Endothelial cell of umbilical vein (primary cell): ENCODE measurements around the gene CORO1A. TPM values are rescaled to one million over a fixed set of nuclear protein-coding genes. Genes with fewer than 3 reads are reported as not detected.
A peak's percentile ranks its signal among the peaks of the same experiment; 100 is the strongest.

Source experiments
- BruUV-seq: library from RNA; stranded (reverse); fragments of 400-500 nt; replicated peaks from 2 replicates; lab custom pipeline; 2021; lab: Mats Ljungman, UMichigan
- CTCF ChIA-PET: fragments of 300-600, 350-600 bp; sonication (Branson Sonifier 250); formaldehyde crosslinking; loops from one replicate; lab custom pipeline; 2021; ENCODE audit warnings: antibody characterized with exemption, inconsistent platforms; lab: Charles Lee
- POLR2A ChIA-PET: fragments of 300-600, 350-600 bp; sonication (Branson Sonifier 250); formaldehyde crosslinking; loops from one replicate; lab custom pipeline; 2021; ENCODE audit warnings: antibody characterized with exemption, inconsistent platforms; lab: Charles Lee
- DNase-seq: peaks from one replicate; pipeline ENCODE4 v3.0.0-alpha.2; 2011; ENCODE audit warnings: low read depth, low spot score
- FAIRE-seq: peaks from 2 replicates; lab custom pipeline; 2011; peaks lifted over from hg19 to GRCh38; lab: Jason Lieb, UNC
- H2AFZ ChIP-seq: 2 replicates; pipeline ENCODE4 v1.6.0; 2012; ENCODE audit warnings: low read depth, low read length, control low read depth, inconsistent platforms
- H3K27ac ChIP-seq: 2 replicates; pipeline ENCODE4 v1.5.1; 2011; ENCODE audit warnings: low read depth, mild to moderate bottlenecking, control low read depth, low read length, moderate library complexity; ENCODE audit not compliant: insufficient read depth
- H3K27me3 ChIP-seq, 2 experiments: 2 replicates each; pipeline versions ENCODE4 v1.6.0 to v1.6.1; 2011; ENCODE audit warnings: low read length in 2 of 2, mixed read lengths in 1 of 2; ENCODE audit not compliant: control insufficient read depth in 2 of 2, insufficient read depth in 2 of 2
- H3K36me3 ChIP-seq, 2 experiments: 2 replicates in 1 of 2; 3 replicates in 1 of 2; pipeline ENCODE4 v1.5.1; 2011; ENCODE audit warnings: low read length in 2 of 2, mild to moderate bottlenecking in 1 of 2, moderate library complexity in 1 of 2; ENCODE audit not compliant: control insufficient read depth in 2 of 2, insufficient read depth in 2 of 2; ENCODE audit errors: extremely low read depth in 1 of 2
- H3K4me1 ChIP-seq: 3 replicates; pipeline ENCODE4 v1.5.1; 2011; ENCODE audit warnings: mild to moderate bottlenecking, low read length; ENCODE audit not compliant: control insufficient read depth, insufficient read depth; ENCODE audit errors: extremely low read depth
- H3K4me2 ChIP-seq: 2 replicates; pipeline ENCODE4 v1.6.1; 2011; ENCODE audit warnings: low read length, control low read depth, mixed read lengths; ENCODE audit not compliant: insufficient read depth
- H3K4me3 ChIP-seq, 3 experiments: fragments of 200-600 bp in 1 of 3; sonication (generic), shearing (Covaris generic) in 1 of 3; replicated peaks in 1 of 3; 2 replicates each; pipeline ENCODE4 v1.5.1; 2011 to 2016; ENCODE audit warnings: control low read depth in 3 of 3, low read length in 3 of 3, mild to moderate bottlenecking in 2 of 3, inconsistent platforms in 1 of 3, low read depth in 1 of 3, moderate library complexity in 1 of 3; ENCODE audit not compliant: insufficient read depth in 1 of 3
- H3K79me2 ChIP-seq: 2 replicates; pipeline ENCODE4 v1.6.0; 2012; ENCODE audit warnings: low read length, inconsistent platforms; ENCODE audit not compliant: control insufficient read depth, insufficient read depth
- H3K9ac ChIP-seq: replicated peaks from 2 replicates; pipeline ENCODE3; 2011; ENCODE audit warnings: low read length, control low read depth; ENCODE audit not compliant: insufficient read depth; ENCODE audit errors: extremely low read depth
- H3K9me1 ChIP-seq: replicated peaks from 3 replicates; pipeline ENCODE4 v1.6.0; 2011; ENCODE audit warnings: mild to moderate bottlenecking, low read length; ENCODE audit not compliant: control insufficient read depth, insufficient read depth; ENCODE audit errors: extremely low read depth
- H3K9me3 ChIP-seq: replicated peaks from 2 replicates; pipeline ENCODE4 v1.5.1; 2012; ENCODE audit warnings: low read length, inconsistent platforms; ENCODE audit not compliant: control insufficient read depth, insufficient read depth
- H4K20me1 ChIP-seq: replicated peaks from 2 replicates; pipeline ENCODE3; 2011; ENCODE audit warnings: mild to moderate bottlenecking, low read length; ENCODE audit not compliant: control insufficient read depth, insufficient read depth; ENCODE audit errors: extremely low read depth
- CTCF ChIP-seq, 2 donors: IDR thresholded peaks; 1 replicate in 1 of 2; 2 replicates in 1 of 2; pipeline ENCODE4 v1.5.1; 2011; ENCODE audit warnings: low read length in 2 of 2, mild to moderate bottlenecking in 2 of 2, moderate library complexity in 2 of 2, control low read depth in 1 of 2, inconsistent platforms in 1 of 2, low read depth in 1 of 2; ENCODE audit not compliant: insufficient read depth in 1 of 2; ENCODE audit errors: extremely low read depth in 1 of 2
- EZH2 ChIP-seq: IDR thresholded peaks from 2 replicates; pipeline ENCODE4 v1.6.1; 2012; ENCODE audit warnings: borderline replicate concordance, low read depth, mild to moderate bottlenecking, moderate library complexity, low read length, inconsistent platforms; ENCODE audit not compliant: severe bottlenecking
- FOS ChIP-seq: IDR thresholded peaks from 2 replicates; pipeline ENCODE4 v1.6.1; 2011; ENCODE audit warnings: mild to moderate bottlenecking, low read length, moderate library complexity, borderline replicate concordance; ENCODE audit not compliant: insufficient read depth
- GATA2 ChIP-seq: IDR thresholded peaks from 2 replicates; pipeline ENCODE4 v1.7.0; 2011; ENCODE audit warnings: low read depth, mild to moderate bottlenecking, moderate library complexity, mixed read lengths, low read length; ENCODE audit not compliant: insufficient read length, insufficient read depth
- JUN ChIP-seq: IDR thresholded peaks from 2 replicates; pipeline ENCODE4 v1.6.1; 2011; ENCODE audit warnings: borderline replicate concordance, low read depth; ENCODE audit not compliant: insufficient read length, insufficient read depth
- MAX ChIP-seq: IDR thresholded peaks from 2 replicates; pipeline ENCODE4 v1.6.1; 2011; ENCODE audit not compliant: insufficient read depth, insufficient read length
- POLR2A ChIP-seq: IDR thresholded peaks from 2 replicates; pipeline ENCODE4 v1.6.1; 2012; ENCODE audit warnings: low read depth, mild to moderate bottlenecking, control low read depth, low read length
- POLR2AphosphoS5 ChIP-seq: IDR thresholded peaks from 2 replicates; pipeline ENCODE4 v1.6.1; 2012; ENCODE audit warnings: low read depth, mild to moderate bottlenecking, control low read depth, low read length, moderate library complexity; ENCODE audit not compliant: insufficient read depth
- dilution Hi-C: fragments of 300-500 bp; cut with MboI; formaldehyde crosslinking; loops from one replicate; pipeline ENCODE4 v1.15.0; 2019; ENCODE audit warnings: low sequenced_read_pairs; ENCODE audit not compliant: extremely low pct_ligation_motif_present
- intact Hi-C: fragments of 100-400 bp; cut with micrococcal nuclease; formaldehyde crosslinking; loops from one replicate; pipeline ENCODE4 v1.10.0; 2022
- polyA plus RNA-seq, 4 experiments: library from polyadenylated mRNA; depleted of rRNA in 3 of 4; stranded (reverse) in 3 of 4; unstranded in 1 of 4; fragments of >200 nt; gene quantifications; 2 replicates each; pipeline versions ENCODE4 v1.2.1 to v1.2.3, GENCODE V29; 2011 to 2012; ENCODE audit warnings: missing spikeins in 1 of 4
- total RNA-seq: library from RNA; stranded (reverse); gene quantifications from 2 replicates; pipeline ENCODE4 v1.2.3, GENCODE V29; 2021

Gene CORO1A
- total and polyA plus RNA-seq, 2 donors (not counting 3 experiments of a cell fraction or from before 2014, with no cell fraction given), result 6.1 to 6.4 TPM

- BruUV-seq, result no TSS peak
- dilution Hi-C loops (no loop called here), intact Hi-C loops (no loop called here)
- Histone ChIP-seq H3K79me2 (no peaks in the 10 kb centered on the region), H3K9me3 (no peaks in the 10 kb centered on the region), H3K36me3 (no peaks in the 10 kb centered on the region), H3K9ac (no peak overlapping the region), H3K4me1 (peaks cover 5% of the 10 kb centered on the region), H4K20me1 (no peaks in the 10 kb centered on the region), H3K27me3 (no peaks in the 10 kb centered on the region), H2AFZ (peak overlapping the region; percentile 89), H3K4me3 (no peak overlapping the region), H3K9me1 (no peaks in the 10 kb centered on the region), H3K27ac (no peak overlapping the region), H3K4me2 (peak overlapping the region; percentile 69)
- FAIRE-seq, result no peak
- POLR2A ChIA-PET, result no interaction called here
- TF ChIP-seq MAX (no peak), EZH2 (no peak), GATA2 (no peak), POLR2AphosphoS5 (no peak), JUN (no peak), CTCF (IDR thresholded peaks at IDR 0.05; ENCODE audit: extremely low read depth in 1 of 2, insufficient read depth in 1 of 2, low read depth in 1 of 2, low read length in 2 of 2) (no peak), POLR2A (no peak), FOS (no peak)
- no peak for DNase-seq
- CTCF ChIA-PET, result no interaction called here
Observed at GRCh38 chr16:30184096-30184890, 891 bp downstream of the CORO1A start.
